Suprapubic skin (tissue), 4 donors: ENCODE data around the gene RND3.

Source experiments
- CTCF ChIP-seq, 2 donors: fragments of 200-600 bp in 1 of 2; fragments of 450-650 bp in 1 of 2; sonication (generic) in 1 of 2; IDR thresholded peaks; one replicate each; pipeline ENCODE4 v1.5.1; 2016 to 2019; ENCODE audit warnings: antibody characterized with exemption in 2 of 2, mild to moderate bottlenecking in 1 of 2, moderate library complexity in 1 of 2
- POLR2A ChIP-seq, 2 donors: fragments of 450-650 bp; IDR thresholded peaks; one replicate each; pipeline ENCODE4 v1.6.1; 2017; ENCODE audit warnings: antibody characterized with exemption in 2 of 2, mild to moderate bottlenecking in 2 of 2, moderate library complexity in 2 of 2
- POLR2AphosphoS5 ChIP-seq, 3 donors: sonication (generic); formaldehyde crosslinking; IDR thresholded peaks; one replicate each; pipeline ENCODE4 v1.6.1; 2017; ENCODE audit warnings: antibody characterized with exemption in 3 of 3

GRCh38 chr2:150490466-150490865 lies 3.0 kb upstream of the RND3 start:
- TF ChIP-seq CTCF (IDR thresholded peaks at IDR 0.05) (no peak), POLR2AphosphoS5 (IDR thresholded peaks at IDR 0.05) (no peak), POLR2A (IDR thresholded peaks at IDR 0.05) (no peak)
